ENCODE results near the gene GP1BB. TPM values are rescaled to one million over a fixed set of nuclear protein-coding genes. Genes with fewer than 3 reads are reported as not detected.

The GP1BB gene
- total and polyA plus RNA-seq, 2 of the 4 experiments (the other 2 are of a cell fraction), result 0.18 to 1.5 TPM

DNA sequence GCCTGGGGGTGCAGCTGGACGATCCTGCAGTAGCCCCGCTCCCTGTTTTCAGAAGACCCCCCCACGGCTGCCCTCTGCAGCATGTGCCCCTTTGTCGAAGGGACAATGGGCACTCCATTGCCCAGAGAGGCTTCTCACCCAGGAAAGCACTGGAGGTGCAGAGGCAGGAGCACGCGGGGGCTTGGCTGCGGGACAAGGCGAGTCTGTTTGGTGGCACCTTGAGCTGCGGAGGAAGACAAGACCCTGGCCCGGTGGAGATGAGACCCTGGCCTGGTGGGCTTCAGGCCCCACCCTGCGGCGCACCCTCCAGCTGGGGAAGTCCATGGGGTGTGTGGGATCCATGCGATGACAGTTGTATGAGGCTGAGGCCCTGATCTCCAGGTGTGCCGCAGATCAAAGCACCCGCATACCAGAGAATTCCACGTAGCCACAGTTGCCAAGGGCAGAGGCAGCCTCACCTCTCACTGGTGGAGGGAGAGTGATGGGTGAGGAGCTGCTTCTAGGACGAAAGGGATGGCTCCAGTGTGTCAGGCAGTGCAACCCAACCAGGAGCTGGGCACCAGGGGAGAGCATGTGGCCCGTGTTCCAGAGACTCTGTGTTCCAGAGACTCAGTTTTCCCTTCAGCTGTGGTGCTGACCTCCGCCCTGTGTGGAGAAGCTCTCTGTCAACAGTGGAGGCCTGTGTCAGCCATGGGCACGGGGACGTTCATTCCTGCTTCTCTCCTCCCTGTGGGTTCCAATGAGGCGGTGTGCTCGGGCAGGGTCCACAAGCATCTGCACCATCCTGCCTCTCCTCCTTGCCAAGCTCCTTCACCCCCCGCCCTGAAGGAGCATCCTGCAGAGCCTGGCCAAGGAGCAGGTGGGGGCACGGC is 47.2 kb downstream of the GP1BB start (continued):
- no peak for TF ChIP-seq RAD21 (IDR thresholded peaks at IDR 0.05; ENCODE audit: low read length)

DNA sequence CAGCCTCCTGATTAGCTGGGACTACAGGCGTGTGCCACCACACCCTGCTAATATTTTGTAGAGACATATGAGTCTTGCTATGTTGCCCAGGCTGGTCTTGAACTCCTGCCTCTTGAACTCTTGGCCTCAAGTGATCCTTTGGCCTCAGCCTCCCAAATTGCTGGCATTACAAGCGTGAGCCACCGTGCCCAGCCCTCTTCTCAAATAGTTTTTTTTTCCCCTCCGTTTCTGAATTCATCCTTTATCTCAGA is 49.0 kb downstream of the GP1BB start:
- H3K27ac ChIP-seq (ENCODE audit: insufficient read depth, low read length), result no peak overlapping the region
- TF ChIP-seq, protein P1, sequence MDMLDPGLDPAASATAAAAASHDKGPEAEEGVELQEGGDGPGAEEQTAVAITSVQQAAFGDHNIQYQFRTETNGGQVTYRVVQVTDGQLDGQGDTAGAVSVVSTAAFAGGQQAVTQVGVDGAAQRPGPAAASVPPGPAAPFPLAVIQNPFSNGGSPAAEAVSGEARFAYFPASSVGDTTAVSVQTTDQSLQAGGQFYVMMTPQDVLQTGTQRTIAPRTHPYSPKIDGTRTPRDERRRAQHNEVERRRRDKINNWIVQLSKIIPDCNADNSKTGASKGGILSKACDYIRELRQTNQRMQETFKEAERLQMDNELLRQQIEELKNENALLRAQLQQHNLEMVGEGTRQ (IDR thresholded peaks at IDR 0.05; ENCODE audit: low read depth, low read length), result no peak
- TF ChIP-seq BHLHE40 (IDR thresholded peaks at IDR 0.05; ENCODE audit: low read depth, low read length), result no peak
- TF ChIP-seq MAFK (IDR thresholded peaks at IDR 0.05; ENCODE audit: low read depth, low read length), result no peak
- TF ChIP-seq POLR2A (IDR thresholded peaks at IDR 0.05; ENCODE audit: low read depth, low read length), result no peak
- no peak for TF ChIP-seq FOS (IDR thresholded peaks at IDR 0.05; ENCODE audit: low read depth, low read length)
- TF ChIP-seq MXI1 (IDR thresholded peaks at IDR 0.05; ENCODE audit: borderline replicate concordance, low read depth, low read length), result no peak
- TF ChIP-seq SMC3 (IDR thresholded peaks at IDR 0.05; ENCODE audit: low read depth, low read length), result no peak
- TF ChIP-seq, protein P2, sequence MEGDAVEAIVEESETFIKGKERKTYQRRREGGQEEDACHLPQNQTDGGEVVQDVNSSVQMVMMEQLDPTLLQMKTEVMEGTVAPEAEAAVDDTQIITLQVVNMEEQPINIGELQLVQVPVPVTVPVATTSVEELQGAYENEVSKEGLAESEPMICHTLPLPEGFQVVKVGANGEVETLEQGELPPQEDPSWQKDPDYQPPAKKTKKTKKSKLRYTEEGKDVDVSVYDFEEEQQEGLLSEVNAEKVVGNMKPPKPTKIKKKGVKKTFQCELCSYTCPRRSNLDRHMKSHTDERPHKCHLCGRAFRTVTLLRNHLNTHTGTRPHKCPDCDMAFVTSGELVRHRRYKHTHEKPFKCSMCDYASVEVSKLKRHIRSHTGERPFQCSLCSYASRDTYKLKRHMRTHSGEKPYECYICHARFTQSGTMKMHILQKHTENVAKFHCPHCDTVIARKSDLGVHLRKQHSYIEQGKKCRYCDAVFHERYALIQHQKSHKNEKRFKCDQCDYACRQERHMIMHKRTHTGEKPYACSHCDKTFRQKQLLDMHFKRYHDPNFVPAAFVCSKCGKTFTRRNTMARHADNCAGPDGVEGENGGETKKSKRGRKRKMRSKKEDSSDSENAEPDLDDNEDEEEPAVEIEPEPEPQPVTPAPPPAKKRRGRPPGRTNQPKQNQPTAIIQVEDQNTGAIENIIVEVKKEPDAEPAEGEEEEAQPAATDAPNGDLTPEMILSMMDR (conservative IDR thresholded peaks at IDR 0.05; ENCODE audit: low read depth, low read length), result no peak
- no peak for TF ChIP-seq RFX5 (IDR thresholded peaks at IDR 0.05; ENCODE audit: low read depth, low read length)
- TF ChIP-seq RCOR1 (IDR thresholded peaks at IDR 0.05; ENCODE audit: insufficient replicate concordance, low read length), result no peak
- no peak for TF ChIP-seq CEBPB (IDR thresholded peaks at IDR 0.05; ENCODE audit: low read depth, low read length)
- no peak for TF ChIP-seq NFE2L2 (IDR thresholded peaks at IDR 0.05; ENCODE audit: low read depth, low read length)
- no peak for TF ChIP-seq MAZ (IDR thresholded peaks at IDR 0.05; ENCODE audit: borderline replicate concordance, low read depth, low read length)

More for the DNA sequence above, 49.0 kb downstream of the GP1BB start:
- H3K4me3 ChIP-seq (ENCODE audit: insufficient read depth, low read depth, low read length), result no peak overlapping the region
- no peak overlapping the region for H3K4ac ChIP-seq (ENCODE audit: low read depth, low read length)
- WGBS, 2 experiments (ENCODE audit: extremely low coverage in 2 of 2, insufficient read length in 1 of 2), result 58% methylated on average over 3 of the region's 4 CpGs; no CpG with 5 or more reads in 1 of the 2 experiments
- H3K9ac ChIP-seq (ENCODE audit: low read depth, low read length), result no peak overlapping the region
- H4K5ac ChIP-seq (ENCODE audit: low read depth, low read length), result no peak overlapping the region
- H2BK120ac ChIP-seq (ENCODE audit: low read depth, low read length), result no peak overlapping the region
- H3K23ac ChIP-seq (ENCODE audit: low read depth, low read length), result no peak overlapping the region
- CTCF ChIA-PET, result no interaction called here
- no peak overlapping the region for H4K8ac ChIP-seq (ENCODE audit: low read depth in 2 of 2, low read length in 2 of 2)
- H3K4me1 ChIP-seq (ENCODE audit: control insufficient read depth, insufficient read depth, low read length), result no peaks in the 10 kb centered on the region
- no peak overlapping the region for H2BK5ac ChIP-seq (ENCODE audit: low read depth, low read length, poor library complexity, severe bottlenecking)
- in situ Hi-C loops (cut with MboI; ENCODE audit: low sequenced_read_pairs), result no loop called here
- no peaks in the 10 kb centered on the region for H3K36me3 ChIP-seq (ENCODE audit: control insufficient read depth, insufficient read depth, low read length)
- ATAC-seq (ENCODE audit: low read depth) (no peak), DNase-seq (no peak)
- H2BK15ac ChIP-seq (ENCODE audit: low read depth, low read length), result no peak overlapping the region
- intact Hi-C loops (cut with micrococcal nuclease), result no loop called here
- BruUV-seq (replicated peaks), result no TSS peak
- no peak overlapping the region for H3K4me2 ChIP-seq (ENCODE audit: low read depth, low read length)
- H2AK9ac ChIP-seq (replicated peaks; ENCODE audit: low read depth, low read length, poor library complexity), result no peak overlapping the region
- H4K91ac ChIP-seq (ENCODE audit: insufficient read depth, low read depth, low read length), result no peak overlapping the region
- H3K9me3 ChIP-seq (ENCODE audit: control insufficient read depth, insufficient read depth, low read length), result no peaks in the 10 kb centered on the region
- dilution Hi-C loops (cut with HindIII; ENCODE audit: low sequenced_read_pairs, unreplicated experiment), result no loop called here
- POLR2A ChIA-PET (ENCODE audit: unreplicated experiment), result no interaction called here
- H3K14ac ChIP-seq (replicated peaks; ENCODE audit: low read depth, low read length), result no peak overlapping the region
- H3K79me1 ChIP-seq (ENCODE audit: low read depth in 1 of 2, low read length in 2 of 2), result no peaks in the 10 kb centered on the region
- H2AFZ ChIP-seq (replicated peaks; ENCODE audit: low read length, poor library complexity), result no peak overlapping the region
- H4K20me1 ChIP-seq (ENCODE audit: insufficient read depth, low read length), result no peaks in the 10 kb centered on the region
- H2AK5ac ChIP-seq (ENCODE audit: low read depth, low read length), result no peak overlapping the region
- H3K27me3 ChIP-seq (ENCODE audit: control insufficient read depth, insufficient read depth, low read length), result peaks cover 72% of the 10 kb centered on the region
- H3K18ac ChIP-seq (ENCODE audit: low read depth, low read length), result no peak overlapping the region
- peaks cover 6% of the 10 kb centered on the region; the same call in 1 of the 2 replicates for H3K9me1 ChIP-seq (ENCODE audit: insufficient read depth, low read length)
- no peak overlapping the region for H3K56ac ChIP-seq (ENCODE audit: extremely low read depth, insufficient read depth, low read length)
- H2BK20ac ChIP-seq (ENCODE audit: low read depth, low read length), result no peak overlapping the region

All from IMR-90 (cell line).